HG02840 (cell line): ENCODE data around the gene ZNF182.

Experiments used
- ATAC-seq: cut with Tn5 transposase; IDR thresholded peaks from one replicate; pipeline ENCODE4 v1.9.1; 2021; ENCODE audit warnings: mild to moderate bottlenecking, moderate library complexity, moderate number of reproducible peaks; ENCODE audit not compliant: unreplicated experiment, low FRiP score

The ZNF182 gene

GRCh38 chrX:47927212-47927611, 76.6 kb downstream of the ZNF182 start:
- no peak for ATAC-seq
